ENCODE results near the gene LTK.
A peak's percentile ranks its signal among the peaks of the same experiment; 100 is the strongest.

DNA sequence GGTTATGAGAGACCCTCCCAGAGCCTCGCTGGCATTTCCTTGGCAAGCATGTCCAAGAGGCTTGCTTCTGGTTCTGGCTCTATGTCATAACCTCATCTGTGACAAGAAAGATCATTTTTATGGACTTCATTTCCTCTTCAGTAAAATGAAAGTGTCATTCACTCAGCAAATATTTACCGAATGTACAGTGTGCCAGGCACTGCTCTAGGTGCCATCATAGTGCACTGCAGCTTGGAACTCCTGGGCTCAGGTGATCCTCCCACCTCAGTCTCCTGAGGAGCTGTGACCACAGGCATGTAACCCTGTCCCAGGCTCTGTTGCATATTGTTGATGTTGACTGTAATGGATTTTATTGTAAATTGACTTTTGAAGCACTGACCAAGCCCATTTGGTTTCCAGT, 38.7 kb downstream of the LTK start:
- TF ChIP-seq, protein P1, sequence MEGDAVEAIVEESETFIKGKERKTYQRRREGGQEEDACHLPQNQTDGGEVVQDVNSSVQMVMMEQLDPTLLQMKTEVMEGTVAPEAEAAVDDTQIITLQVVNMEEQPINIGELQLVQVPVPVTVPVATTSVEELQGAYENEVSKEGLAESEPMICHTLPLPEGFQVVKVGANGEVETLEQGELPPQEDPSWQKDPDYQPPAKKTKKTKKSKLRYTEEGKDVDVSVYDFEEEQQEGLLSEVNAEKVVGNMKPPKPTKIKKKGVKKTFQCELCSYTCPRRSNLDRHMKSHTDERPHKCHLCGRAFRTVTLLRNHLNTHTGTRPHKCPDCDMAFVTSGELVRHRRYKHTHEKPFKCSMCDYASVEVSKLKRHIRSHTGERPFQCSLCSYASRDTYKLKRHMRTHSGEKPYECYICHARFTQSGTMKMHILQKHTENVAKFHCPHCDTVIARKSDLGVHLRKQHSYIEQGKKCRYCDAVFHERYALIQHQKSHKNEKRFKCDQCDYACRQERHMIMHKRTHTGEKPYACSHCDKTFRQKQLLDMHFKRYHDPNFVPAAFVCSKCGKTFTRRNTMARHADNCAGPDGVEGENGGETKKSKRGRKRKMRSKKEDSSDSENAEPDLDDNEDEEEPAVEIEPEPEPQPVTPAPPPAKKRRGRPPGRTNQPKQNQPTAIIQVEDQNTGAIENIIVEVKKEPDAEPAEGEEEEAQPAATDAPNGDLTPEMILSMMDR (IDR thresholded peaks at IDR 0.05), result peak in 1 of 6 experiments; percentile 2
- no peak for TF ChIP-seq POLR2A (IDR thresholded peaks at IDR 0.05)
